Measurements from ENCODE around the gene PLG.
"Not testable (repeated sequence)": the region's sequence is repeated elsewhere in the genome, so short reads cannot be mapped to it uniquely, and the experiment has no call there.

GRCh38 chr6:160696884-160697283 lies 5.2 kb upstream of the PLG start:
- not testable (repeated sequence) for TF ChIP-seq POLR2A (IDR thresholded peaks at IDR 0.05)
- TF ChIP-seq, protein P1, sequence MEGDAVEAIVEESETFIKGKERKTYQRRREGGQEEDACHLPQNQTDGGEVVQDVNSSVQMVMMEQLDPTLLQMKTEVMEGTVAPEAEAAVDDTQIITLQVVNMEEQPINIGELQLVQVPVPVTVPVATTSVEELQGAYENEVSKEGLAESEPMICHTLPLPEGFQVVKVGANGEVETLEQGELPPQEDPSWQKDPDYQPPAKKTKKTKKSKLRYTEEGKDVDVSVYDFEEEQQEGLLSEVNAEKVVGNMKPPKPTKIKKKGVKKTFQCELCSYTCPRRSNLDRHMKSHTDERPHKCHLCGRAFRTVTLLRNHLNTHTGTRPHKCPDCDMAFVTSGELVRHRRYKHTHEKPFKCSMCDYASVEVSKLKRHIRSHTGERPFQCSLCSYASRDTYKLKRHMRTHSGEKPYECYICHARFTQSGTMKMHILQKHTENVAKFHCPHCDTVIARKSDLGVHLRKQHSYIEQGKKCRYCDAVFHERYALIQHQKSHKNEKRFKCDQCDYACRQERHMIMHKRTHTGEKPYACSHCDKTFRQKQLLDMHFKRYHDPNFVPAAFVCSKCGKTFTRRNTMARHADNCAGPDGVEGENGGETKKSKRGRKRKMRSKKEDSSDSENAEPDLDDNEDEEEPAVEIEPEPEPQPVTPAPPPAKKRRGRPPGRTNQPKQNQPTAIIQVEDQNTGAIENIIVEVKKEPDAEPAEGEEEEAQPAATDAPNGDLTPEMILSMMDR (IDR thresholded peaks at IDR 0.05), result not testable (repeated sequence)

All from transverse colon (tissue), 3 donors.